ENCODE data around the gene CDV3. TPM values are rescaled to one million over a fixed set of nuclear protein-coding genes. Genes with fewer than 3 reads are reported as not detected.

Gene CDV3
- total RNA-seq, 1 donor from 2014 or later: 163 TPM

DNA sequence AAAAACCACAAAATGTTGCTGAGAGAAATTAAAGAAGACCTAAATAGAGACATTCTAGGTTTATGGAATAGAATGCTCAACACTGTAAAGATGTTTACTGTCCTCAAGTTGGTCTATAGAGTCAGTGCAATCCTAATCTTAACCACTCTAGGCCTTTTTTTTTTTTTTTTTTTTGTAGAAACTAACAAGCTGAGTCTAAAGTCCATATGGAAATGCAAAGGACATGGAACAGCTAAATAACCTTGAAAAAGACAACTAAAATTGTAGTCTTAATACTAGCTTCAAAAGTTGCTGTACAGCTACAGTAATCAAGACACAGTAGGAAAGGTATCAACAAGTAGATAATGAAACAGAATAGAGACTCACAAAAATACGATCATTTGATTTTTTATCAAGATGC lies 32.9 kb downstream of the CDV3 start:
- H3K4me3 ChIP-seq (ENCODE audit: low read depth, low read length): no peak overlapping the region
- DNase-seq (ENCODE audit: low read depth): no peak
- no peak for TF ChIP-seq CTCF (conservative IDR thresholded peaks at IDR 0.05; ENCODE audit: low read depth, low read length)

DNA sequence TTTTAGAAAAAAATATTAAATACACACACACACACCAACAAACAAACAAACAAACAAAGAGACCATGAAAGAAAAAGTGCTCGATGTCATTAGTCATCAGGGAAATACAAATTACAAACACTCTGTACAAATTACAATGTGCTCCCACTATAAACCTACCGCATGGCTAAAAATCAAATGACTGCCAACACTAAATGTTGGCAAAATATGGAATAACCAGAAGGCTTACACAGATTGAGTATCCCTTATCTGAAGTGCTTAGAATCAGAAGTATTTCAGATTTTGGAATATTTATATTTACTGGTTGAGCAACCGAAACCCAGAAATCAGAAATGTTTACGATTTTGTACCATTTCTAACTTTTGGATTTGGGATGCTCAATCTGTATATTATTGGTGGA lies 33.4 kb downstream of the CDV3 start:
- TF ChIP-seq CTCF (conservative IDR thresholded peaks at IDR 0.05; ENCODE audit: low read depth, low read length): no peak
- no peak overlapping the region for H3K4me3 ChIP-seq (ENCODE audit: low read depth, low read length)
- DNase-seq (ENCODE audit: low read depth): no peak

- no peak overlapping the region for H3K4me3 ChIP-seq (ENCODE audit: low read depth, low read length)
- no peak for TF ChIP-seq CTCF (conservative IDR thresholded peaks at IDR 0.05; ENCODE audit: low read depth, low read length)
- no peak for DNase-seq (ENCODE audit: low read depth)
Observed at GRCh38 chr3:133607816-133608215, 34.3 kb downstream of the CDV3 start.

- H3K4me3 ChIP-seq (ENCODE audit: low read depth, low read length): no peak overlapping the region
- TF ChIP-seq CTCF (conservative IDR thresholded peaks at IDR 0.05; ENCODE audit: low read depth, low read length): no peak
- DNase-seq (ENCODE audit: low read depth): no peak
Observed at GRCh38 chr3:133608388-133608787, 34.9 kb downstream of the CDV3 start.

GRCh38 chr3:133610031-133610430 lies 36.5 kb downstream of the CDV3 start:
- DNase-seq (ENCODE audit: low read depth): no peak
- TF ChIP-seq CTCF (conservative IDR thresholded peaks at IDR 0.05; ENCODE audit: low read depth, low read length): no peak
- no peak overlapping the region for H3K4me3 ChIP-seq (ENCODE audit: low read depth, low read length)

- no peak overlapping the region for H3K4me3 ChIP-seq (ENCODE audit: low read depth, low read length)
- no peak for TF ChIP-seq CTCF (conservative IDR thresholded peaks at IDR 0.05; ENCODE audit: low read depth, low read length)
- DNase-seq (ENCODE audit: low read depth): no peak
Observed at GRCh38 chr3:133611534-133611933, 38.0 kb downstream of the CDV3 start.

DNA sequence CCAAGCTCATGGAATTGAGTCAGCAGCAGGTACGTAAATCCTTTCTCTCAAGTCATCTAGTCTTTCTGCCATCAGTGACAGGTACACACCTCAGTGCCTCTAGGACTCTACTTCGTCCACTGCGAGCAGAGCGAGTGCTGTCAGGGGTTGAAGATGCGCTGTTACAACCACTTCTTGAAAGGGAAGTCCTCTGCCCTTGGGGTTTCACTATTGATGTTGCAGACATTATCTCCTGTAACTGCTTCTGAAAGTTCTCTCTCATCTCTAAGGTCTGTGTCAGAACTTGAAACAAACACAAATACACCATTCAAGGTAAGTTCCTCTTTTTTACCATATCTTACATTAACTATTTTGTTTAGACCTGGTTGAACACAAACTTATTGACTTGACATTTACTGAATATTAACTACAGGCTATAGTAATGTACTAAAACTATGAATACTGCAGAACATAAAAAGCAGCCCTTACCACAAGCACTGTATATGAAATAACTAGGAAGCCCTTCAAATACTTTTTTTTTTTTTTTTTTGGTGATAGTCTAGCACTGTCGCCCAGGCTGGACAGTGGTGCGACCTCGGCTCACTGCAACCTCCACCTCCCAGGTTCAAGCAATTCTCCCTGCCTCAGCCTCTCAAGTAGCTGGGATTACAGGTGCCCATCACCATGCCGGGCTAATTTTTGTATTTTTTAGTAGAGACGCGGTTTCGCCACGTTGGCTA lies 46.7 kb downstream of the CDV3 start:
- no peak for DNase-seq (ENCODE audit: low read depth)
- no peak overlapping the region for H3K4me3 ChIP-seq (ENCODE audit: low read depth, low read length)
- TF ChIP-seq CTCF (conservative IDR thresholded peaks at IDR 0.05; ENCODE audit: low read depth, low read length): no peak
